K562 (cell line): ENCODE measurements around the gene POLR3A. TPM values are rescaled to one million over a fixed set of nuclear protein-coding genes. Genes with fewer than 3 reads are reported as not detected.
A peak's percentile ranks its signal among the peaks of the same experiment; 100 is the strongest.

ENCODE experiments used
- ATAC-seq: fragments of 200-7000 bp; cut with Tn5 transposase; 3 replicates; pipeline ENCODE4 v1.9.1; 2020; ENCODE audit warnings: moderate library complexity
- Bru-seq: library from RNA; stranded (reverse); fragments of 400-500 nt; gene quantifications from one replicate; lab custom pipeline; 2021; lab: Mats Ljungman, UMichigan
- BruChase-seq, 2 experiments: library from RNA; stranded (reverse); fragments of 400-500 nt; gene quantifications; one replicate each; lab custom pipeline; 2021; lab: Mats Ljungman, UMichigan
- BruUV-seq: library from RNA; stranded (reverse); fragments of 400-500 nt; replicated peaks from 2 replicates; lab custom pipeline; 2021; lab: Mats Ljungman, UMichigan
- CTCF ChIA-PET: fragments of 300-600 bp; formaldehyde crosslinking; extraction: SDS; loops from one replicate; lab custom pipeline; 2021; ENCODE audit warnings: low intra/inter-chr PET ratio; lab: Yijun Ruan, JAX
- POLR2A ChIA-PET: fragments of 300-600, 350-650 bp; sonication (Branson Sonifier 250); formaldehyde crosslinking; extraction: SDS; loops from one replicate; lab custom pipeline; 2021; ENCODE audit warnings: antibody characterized with exemption, inconsistent platforms; lab: Yijun Ruan, JAX
- DNase-seq, 4 experiments: peaks; one replicate each; pipeline versions ENCODE4 v3.0.0 to v3.0.0-alpha.2; 2011 to 2018; ENCODE audit warnings: low spot score in 3 of 4, mixed read lengths in 3 of 4; ENCODE audit errors: extremely low read depth in 1 of 4
- FAIRE-seq: peaks from 2 replicates; lab custom pipeline; 2011; peaks lifted over from hg19 to GRCh38; lab: Jason Lieb, UNC
- H2AFZ ChIP-seq: 2 replicates; pipeline ENCODE4 v1.6.0; 2011; ENCODE audit warnings: low read depth, low read length, control low read depth, inconsistent platforms
- H3K27ac ChIP-seq: fragments of 200-600 bp; 3 replicates; pipeline ENCODE4 v1.8.0; 2011; ENCODE audit warnings: low read depth, mild to moderate bottlenecking, control low read depth, inconsistent platforms, low read length, moderate library complexity, mixed read lengths; ENCODE audit errors: extremely low read depth
- H3K27me3 ChIP-seq, 2 experiments: fragments of 300-600 bp in 1 of 2; 2 replicates in 1 of 2; 3 replicates in 1 of 2; pipeline versions ENCODE4 v1.6.0 to v1.8.0; 2011; ENCODE audit warnings: inconsistent platforms in 2 of 2, low read length in 2 of 2, mild to moderate bottlenecking in 1 of 2, mixed read lengths in 1 of 2, moderate library complexity in 1 of 2; ENCODE audit not compliant: control insufficient read depth in 2 of 2, insufficient read depth in 2 of 2
- H3K36me3 ChIP-seq: fragments of 300-600 bp; 3 replicates; pipeline ENCODE4 v1.8.0; 2011; ENCODE audit warnings: mild to moderate bottlenecking, low read length, inconsistent platforms; ENCODE audit not compliant: control insufficient read depth, insufficient read depth
- H3K4me1 ChIP-seq, 2 experiments: fragments of 200-600 bp in 1 of 2; replicated peaks in 1 of 2; 2 replicates in 1 of 2; 3 replicates in 1 of 2; pipeline versions ENCODE4 v1.5.1 to v1.8.0; 2011; ENCODE audit warnings: inconsistent platforms in 2 of 2, low read length in 2 of 2, mild to moderate bottlenecking in 1 of 2, mixed read lengths in 1 of 2, moderate library complexity in 1 of 2; ENCODE audit not compliant: control insufficient read depth in 2 of 2, insufficient read depth in 2 of 2
- H3K4me2 ChIP-seq: 2 replicates; pipeline ENCODE4 v1.6.1; 2011; ENCODE audit warnings: low read length, control low read depth, inconsistent platforms, mixed read lengths; ENCODE audit not compliant: insufficient read depth
- H3K4me3 ChIP-seq: fragments of 200-600 bp; sonication (generic), shearing (Covaris generic); 2 replicates; pipeline ENCODE4 v1.5.1; 2016; ENCODE audit warnings: control low read depth, inconsistent platforms
- H3K79me2 ChIP-seq: fragments of 200-600 bp; 3 replicates; pipeline ENCODE4 v1.8.0; 2011; ENCODE audit warnings: low read length, inconsistent platforms; ENCODE audit not compliant: control insufficient read depth, insufficient read depth
- H3K9ac ChIP-seq, 2 experiments: 2 replicates each; pipeline versions ENCODE4 v1.6.0 to v1.6.1; 2011; ENCODE audit warnings: low read depth in 2 of 2, low read length in 2 of 2, control low read depth in 1 of 2, inconsistent platforms in 1 of 2, mild to moderate bottlenecking in 1 of 2, mixed read lengths in 1 of 2; ENCODE audit not compliant: insufficient read depth in 1 of 2
- H3K9me1 ChIP-seq: one replicate; pipeline ENCODE4 v1.6.0; 2011; ENCODE audit warnings: inconsistent platforms, mild to moderate bottlenecking, low read length, moderate library complexity; ENCODE audit not compliant: control insufficient read depth, insufficient read depth
- H3K9me3 ChIP-seq: replicated peaks from 2 replicates; pipeline ENCODE4 v1.5.1; 2011; ENCODE audit warnings: low read depth, low read length, inconsistent platforms; ENCODE audit not compliant: control insufficient read depth, insufficient read depth
- H4K20me1 ChIP-seq: replicated peaks from 2 replicates; pipeline ENCODE4 v1.6.1; 2011; ENCODE audit warnings: low read length, inconsistent platforms, mixed read lengths; ENCODE audit not compliant: control insufficient read depth, insufficient read depth
- DPF2 ChIP-seq: fragments of 450-650 bp; IDR thresholded peaks from 2 replicates; pipeline ENCODE4 v1.6.1; 2016
- ETS1 ChIP-seq: conservative IDR thresholded peaks from 2 replicates; pipeline ENCODE4 v1.6.1; 2011; ENCODE audit warnings: low read depth, mild to moderate bottlenecking, low read length; ENCODE audit not compliant: control insufficient read depth
- KDM1A ChIP-seq, 2 experiments: fragments of 450-650 bp; IDR thresholded peaks; 2 replicates each; pipeline ENCODE4 v1.6.1; 2016; ENCODE audit warnings: mild to moderate bottlenecking in 2 of 2
- NCOR1 ChIP-seq: fragments of 450-650 bp; IDR thresholded peaks from 2 replicates; pipeline ENCODE4 v1.6.1; 2016; ENCODE audit warnings: mild to moderate bottlenecking, moderate library complexity
- RNF2 ChIP-seq: sonication (generic); IDR thresholded peaks from 2 replicates; pipeline ENCODE4 v1.6.1; 2016
- TEAD1 ChIP-seq, 2 experiments: fragments of 450-650 bp in 1 of 2; sonication (generic) in 1 of 2; formaldehyde crosslinking; IDR thresholded peaks; 2 replicates each; pipeline versions ENCODE4 v1.4.0 to v1.8.0; 2020 to 2022; ENCODE audit warnings: mild to moderate bottlenecking in 2 of 2, missing genetic modification reagents in 1 of 2
- ZNF740 ChIP-seq, 3 experiments: fragments of 200-800 bp in 1 of 3; sonication (Bioruptor generic) in 1 of 3; sonication (generic) in 1 of 3; formaldehyde crosslinking in 1 of 3; IDR thresholded peaks; 2 replicates each; pipeline versions ENCODE4 v1.6.1 to v1.8.0; 2016 to 2022; ENCODE audit warnings: mild to moderate bottlenecking in 2 of 3, missing compliant biosample characterization in 2 of 3, missing genetic modification characterization in 2 of 3, missing genetic modification reagents in 1 of 3
- ZNF764 ChIP-seq: fragments of 250-450 bp; sonication (Bioruptor Pico); IDR thresholded peaks from 2 replicates; pipeline ENCODE4 v1.4.0; 2020; ENCODE audit warnings: low read depth, mild to moderate bottlenecking, moderate library complexity
- WGBS: fragments of 100-300 bp; shearing (Covaris generic); methylation state at CpG from one replicate; pipeline ENCODE4 v1.1.6; 2016; ENCODE audit warnings: low coverage, mixed read lengths; ENCODE audit not compliant: insufficient coverage; ENCODE audit errors: missing lambda C conversion rate; 5-methylcytosine and 5-hydroxymethylcytosine counted together
- in situ Hi-C: fragments of 300-500 bp; cut with MboI; formaldehyde crosslinking; loops from 4 replicates; pipeline ENCODE4 v1.15.0; 2018; ENCODE audit warnings: inconsistent platforms, mixed read lengths
- intact Hi-C: fragments of 100-400 bp; cut with micrococcal nuclease; formaldehyde crosslinking; loops from 2 replicates; pipeline ENCODE4 v1.14.2; 2022
- long read RNA-seq, 3 experiments: library from polyadenylated mRNA in 2 of 3; library from RNA in 1 of 3; unstranded in 2 of 3; stranded (forward) in 1 of 3; transcript quantifications; one replicate each; pipeline ENCODE4 v2.0.0, GENCODE V29; 2019 to 2022
- polyA minus RNA-seq, 3 experiments: library from RNA; depleted of rRNA, polyadenylated mRNA; stranded (reverse); fragments of >200 nt; gene quantifications; 2 replicates each; pipeline ENCODE4 v1.2.3, GENCODE V29; 2011
- polyA plus RNA-seq, 8 experiments: library from polyadenylated mRNA; depleted of rRNA in 4 of 8; stranded (reverse) in 5 of 8; unstranded in 3 of 8; fragments of >200 nt; fragmentation: Nextera tagmentation in 2 of 8; fragmentation: Illumina TruSeq in 1 of 8; extraction: Ambion mirVana in 2 of 8; extraction: Trizol in 1 of 8; gene quantifications; 2 replicates each; pipeline versions ENCODE4 v1.2.1 to v1.2.3, GENCODE V29; 2011 to 2014; ENCODE audit warnings: inconsistent platforms in 1 of 8, missing spikeins in 1 of 8
- total RNA-seq, 7 experiments: library from RNA; depleted of rRNA in 6 of 7; stranded (reverse); fragments of >200 nt in 6 of 7; fragmentation: Illumina TruSeq in 2 of 7; extraction: Trizol in 2 of 7; gene quantifications; 2 replicates each; pipeline versions ENCODE4 v1.2.1 to v1.2.3, GENCODE V29; 2011 to 2021; ENCODE audit warnings: low replicate concordance in 1 of 7
- TF ChIP-seq, protein P1 (sequence below): sonication (generic); formaldehyde crosslinking; IDR thresholded peaks from 2 replicates; pipeline ENCODE4 v1.8.0; 2022; ENCODE audit warnings: missing genetic modification reagents, mild to moderate bottlenecking, moderate library complexity, borderline replicate concordance

POLR3A gene
- 123 and 132 TPM in 2 replicates for total RNA-seq (2011; cell fraction: chromatin; rRNA removed; ENCODE audit: low replicate concordance)
- total RNA-seq (2011; cell fraction: nucleolus; rRNA removed) = 73.2 and 88.4 TPM in 2 replicates
- 85.6 and 96.2 TPM in 2 replicates for total RNA-seq (2011; cell fraction: nucleoplasm; rRNA removed)
- total RNA-seq (2014; rRNA removed) (32.5 and 32.8 TPM in 2 replicates), total RNA-seq (2014; rRNA removed; fragmentation: Illumina TruSeq; extraction: Trizol) (24.0 and 25.5 TPM in 2 replicates), total RNA-seq (2015; rRNA removed; fragmentation: Illumina TruSeq; extraction: Trizol) (24.8 and 26.7 TPM in 2 replicates), total RNA-seq (2021) (37.0 TPM in 2 replicates), polyA plus RNA-seq (2011; rRNA removed) (19.0 and 22.9 TPM in 2 replicates), polyA plus RNA-seq (2014; fragmentation: Illumina TruSeq; extraction: Trizol) (28.4 and 33.1 TPM in 2 replicates), polyA plus RNA-seq (2014; fragmentation: Nextera tagmentation; extraction: Ambion mirVana) (10 to 100 TPM; 14.9 to 28.8 TPM), polyA plus RNA-seq (2014; rRNA removed) (20.2 and 21.2 TPM in 2 replicates), polyA minus RNA-seq (2011; rRNA and poly(A)+ RNA removed) (65.0 and 86.0 TPM in 2 replicates), Bru-seq, nascent RNA (percentile 83 among the genes with signal in this experiment), BruChase-seq, experiment 1, labeled RNA remaining after a 2-hour chase (percentile 83 among the genes with signal in this experiment), BruChase-seq, experiment 2, labeled RNA remaining after a 6-hour chase (percentile 82 among the genes with signal in this experiment)
- polyA plus RNA-seq (2011; cell fraction: cytosol; rRNA removed) = 14.9 and 16.1 TPM in 2 replicates
- 28.0 and 28.6 TPM in 2 replicates for polyA plus RNA-seq (2011; cell fraction: nucleus; rRNA removed)
- polyA plus RNA-seq (2012) = 15.5 and 16.9 TPM in 2 replicates
- 34.2 and 43.2 TPM in 2 replicates for polyA minus RNA-seq (2011; cell fraction: cytosol; rRNA and poly(A)+ RNA removed)
- polyA minus RNA-seq (2011; cell fraction: nucleus; rRNA and poly(A)+ RNA removed) = 46.7 and 67.6 TPM in 2 replicates
- long read RNA-seq, experiment 1, full-length matches to known transcripts = 11 of 180 reads
- long read RNA-seq, experiment 1, partial matches to known transcripts = 132 of 180 reads
- long read RNA-seq, experiment 1, other reads (novel, unspliced or antisense) = 37 of 180 reads
- long read RNA-seq, experiment 2, full-length matches to known transcripts = 7 of 51 reads
- long read RNA-seq, experiment 2, partial matches to known transcripts = 32 of 51 reads
- long read RNA-seq, experiment 2, other reads (novel, unspliced or antisense) = 12 of 51 reads
- long read RNA-seq, experiment 3, full-length matches to known transcripts = 2 of 19 reads
- long read RNA-seq, experiment 3, partial matches to known transcripts = 13 of 19 reads
- long read RNA-seq, experiment 3, other reads (novel, unspliced or antisense) = 4 of 19 reads

DNA sequence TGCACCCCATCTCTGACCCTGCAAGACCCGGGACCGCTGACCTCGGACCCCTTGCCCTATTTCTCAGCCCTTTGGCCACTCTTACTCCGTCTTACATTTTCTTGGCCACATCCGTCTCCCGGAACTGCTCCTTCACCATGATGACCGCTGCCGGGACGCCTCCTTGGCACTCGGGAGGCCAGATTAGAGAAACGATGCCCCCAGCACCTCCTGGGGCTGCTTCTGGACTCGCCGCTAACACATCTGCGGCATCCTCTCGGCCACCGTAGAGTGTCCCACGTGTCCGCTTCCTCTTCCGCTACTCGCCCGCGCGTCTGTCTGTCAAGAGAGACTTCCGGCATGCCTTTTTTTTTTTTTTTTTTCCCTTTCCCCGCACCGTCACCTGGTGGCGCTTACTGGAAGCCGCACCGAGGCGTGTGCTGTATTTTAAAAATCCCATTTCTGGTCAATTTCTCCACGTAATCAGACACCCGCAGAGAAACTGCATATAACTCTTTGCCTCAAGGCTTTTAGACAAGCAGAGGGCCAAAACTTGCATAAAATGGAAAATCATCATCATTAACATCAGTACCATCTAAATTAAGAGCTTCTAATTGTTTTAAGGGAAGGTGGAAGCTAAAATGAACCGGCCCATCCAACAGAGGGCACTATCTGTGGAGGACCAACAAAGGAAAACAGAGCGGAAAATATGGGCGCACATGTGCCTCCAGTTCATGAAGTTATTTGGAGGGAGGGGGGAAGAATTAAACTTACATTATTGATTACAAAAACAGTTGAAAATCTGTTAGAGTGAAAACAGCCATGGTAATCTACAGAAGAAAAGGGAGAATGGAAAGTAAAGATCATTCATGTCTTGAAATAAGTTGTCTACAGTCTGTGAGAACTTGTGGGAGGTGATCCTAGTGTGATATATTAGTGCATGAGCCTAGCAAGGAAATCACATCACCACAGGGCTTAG lies at the start of gene POLR3A:
Gene POLR3A (minus strand): TSS at position 247 of the 958 bp plus-strand sequence. CDS start 108 bp downstream, at position 139.
- ATAC-seq (peak; percentile 82), DNase-seq (peak; percentile 95 to 99 (median 96)), FAIRE-seq (peak; percentile 91)
- intact Hi-C loops = loop anchor here (2.0 to 5.0 kb wide), 2 partner anchors 121 to 182 kb away; no protein-coding TSS in a partner anchor
- in situ Hi-C loops = loop anchor here (25.0 kb wide), 1 partner anchor 1158 kb away; no protein-coding TSS in a partner anchor
- peaks cover 8% of the 10 kb centered on the region in 2 experiments; a peak in 3 of 5 replicates for H3K4me1 ChIP-seq
- H2AFZ ChIP-seq = peak within 1 kb of the TSS; percentile 99
- H3K4me2 ChIP-seq = peak within 1 kb of the TSS; percentile 98
- peak within 1 kb of the TSS; percentile 89 for H3K4me3 ChIP-seq
- peak within 1 kb of the TSS; percentile 87 for H3K27ac ChIP-seq
- CTCF ChIA-PET = interaction anchor here (0.5 to 1.5 kb wide), 7 partner anchors 8 to 1458 kb away, joined by 3 to 9 read pairs (median 4); no protein-coding TSS in a partner anchor
- peaks cover 40% of the 10 kb centered on the region for H3K36me3 ChIP-seq
- H3K9me1 ChIP-seq = no peaks in the 10 kb centered on the region
- peaks cover 4% of the 10 kb centered on the region; the same call in 1 of the 2 replicates for H3K9me3 ChIP-seq
- no TSS peak for BruUV-seq
- no peaks in the 10 kb centered on the region; the same call in 1 of the 2 replicates for H4K20me1 ChIP-seq
- no peaks in the 10 kb centered on the region for H3K27me3 ChIP-seq
- under 1% methylated on average over 34 of the region's 35 CpGs for WGBS
- POLR2A ChIA-PET = no interaction called here
- peaks cover 40% of the 10 kb centered on the region for H3K79me2 ChIP-seq
- peak within 1 kb of the TSS; percentile 96 to 97 for H3K9ac ChIP-seq
- TF ChIP-seq ZNF764 (CRISPR knock-in tag) (no peak), TEAD1 (CRISPR knock-in tag; IDR thresholded peaks at IDR 0.05) (peak; percentile 8 to 73; a peak in 1 of 4 replicates), NCOR1 (peak; percentile 55; the same call in 1 of the 2 replicates), ETS1 (0 out of 2 replicates have a peak, but pooled peaks have one; percentile 21), ZNF740 (CRISPR knock-in tag; IDR thresholded peaks at IDR 0.05) (peak; percentile 50; the same call in 1 of the 2 replicates), ZNF740 (tag; IDR thresholded peaks at IDR 0.05) (no peak; a peak in 1 of 4 replicates), KDM1A (IDR thresholded peaks at IDR 0.05) (0 out of 4 replicates have a peak, but pooled peaks have one; percentile 10 to 19), DPF2 (peak; percentile 81; the same call in 1 of the 2 replicates), RNF2 (peak; percentile 70; the same call in 1 of the 2 replicates)
- TF ChIP-seq, protein P1, sequence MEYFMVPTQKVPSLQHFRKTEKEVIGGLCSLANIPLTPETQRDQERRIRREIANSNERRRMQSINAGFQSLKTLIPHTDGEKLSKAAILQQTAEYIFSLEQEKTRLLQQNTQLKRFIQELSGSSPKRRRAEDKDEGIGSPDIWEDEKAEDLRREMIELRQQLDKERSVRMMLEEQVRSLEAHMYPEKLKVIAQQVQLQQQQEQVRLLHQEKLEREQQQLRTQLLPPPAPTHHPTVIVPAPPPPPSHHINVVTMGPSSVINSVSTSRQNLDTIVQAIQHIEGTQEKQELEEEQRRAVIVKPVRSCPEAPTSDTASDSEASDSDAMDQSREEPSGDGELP (CRISPR knock-in tag) = peak; percentile 88
